ENCODE results near the gene ARHGAP11B.
"Not testable (repeated sequence)": the region's sequence is repeated elsewhere in the genome, so short reads cannot be mapped to it uniquely, and the experiment has no call there.

ARHGAP11B gene

GRCh38 chr15:30675126-30675525 lies 49.2 kb downstream of the ARHGAP11B start:
- intact Hi-C loops (cut with micrococcal nuclease), result no loop called here
- Mint-ChIP-seq H3K27ac (no peak overlapping the region), H3K9me3 (no peaks in the 10 kb centered on the region), H3K27me3 (no peaks in the 10 kb centered on the region), H3K4me3 (no peak overlapping the region), H3K36me3 (ENCODE audit: low read depth) (peaks cover 15% of the 10 kb centered on the region), H3K4me1 (ENCODE audit: low read depth) (no peaks in the 10 kb centered on the region)

GRCh38 chr15:30675891-30676290 lies 50.0 kb downstream of the ARHGAP11B start:
- H3K4me1 Mint-ChIP-seq (ENCODE audit: low read depth); H3K27ac Mint-ChIP-seq; H3K27me3 Mint-ChIP-seq; H3K9me3 Mint-ChIP-seq; intact Hi-C loops (cut with micrococcal nuclease); H3K4me3 Mint-ChIP-seq: not testable (repeated sequence)
- peaks cover 15% of the 10 kb centered on the region for H3K36me3 Mint-ChIP-seq (ENCODE audit: low read depth)

- H3K27ac Mint-ChIP-seq; intact Hi-C loops (cut with micrococcal nuclease); H3K4me1 Mint-ChIP-seq (ENCODE audit: low read depth); H3K36me3 Mint-ChIP-seq (ENCODE audit: low read depth); H3K9me3 Mint-ChIP-seq; H3K4me3 Mint-ChIP-seq; H3K27me3 Mint-ChIP-seq: not testable (repeated sequence)
Observed at GRCh38 chr15:30680997-30681396, 55.1 kb downstream of the ARHGAP11B start.

- H3K27ac Mint-ChIP-seq; intact Hi-C loops (cut with micrococcal nuclease); H3K9me3 Mint-ChIP-seq; H3K4me1 Mint-ChIP-seq (ENCODE audit: low read depth); H3K27me3 Mint-ChIP-seq; H3K36me3 Mint-ChIP-seq (ENCODE audit: low read depth); H3K4me3 Mint-ChIP-seq: not testable (repeated sequence)
Observed at GRCh38 chr15:30685709-30686285, 59.9 kb downstream of the ARHGAP11B start.

DNA sequence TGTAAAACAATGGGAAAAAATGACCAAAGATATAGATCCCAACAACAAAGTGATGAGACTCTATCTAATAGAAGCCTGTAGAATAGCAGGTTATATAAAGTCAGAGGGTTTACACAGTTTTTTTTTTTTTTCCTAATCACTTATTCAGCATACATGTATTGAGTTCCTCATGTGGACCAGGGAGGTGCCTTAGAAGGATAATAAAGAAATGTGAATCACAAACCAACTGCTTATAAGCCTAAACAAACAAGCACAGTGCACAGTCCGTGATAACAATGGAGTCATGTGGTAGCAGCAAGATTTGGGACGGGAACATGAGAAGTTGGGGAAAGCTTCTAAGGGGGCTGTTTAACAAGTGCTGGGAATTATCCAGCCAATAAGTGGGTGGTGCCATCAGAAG lies 60.7 kb downstream of the ARHGAP11B start:
- H3K36me3 Mint-ChIP-seq (ENCODE audit: low read depth); H3K27me3 Mint-ChIP-seq; intact Hi-C loops (cut with micrococcal nuclease); H3K4me3 Mint-ChIP-seq; H3K9me3 Mint-ChIP-seq; H3K4me1 Mint-ChIP-seq (ENCODE audit: low read depth); H3K27ac Mint-ChIP-seq: not testable (repeated sequence)

Data from dendritic cell treated with granulocyte-macrophage colony-stimulating factor and Interleukin-4, amounts not matched to agents 40 ng/mL and 50 ng/mL, for 4 days (primary cell).